Eye (tissue), 1 donor: ENCODE data around the gene MINPP1.

Experiments used
- DNase-seq: peaks from one replicate; pipeline ENCODE4 v3.0.0-alpha.2; 2015

The MINPP1 gene

GRCh38 chr10:87524296-87524695, 19.6 kb downstream of the MINPP1 start:
- no peak for DNase-seq

- no peak for DNase-seq
These were observed 27.4 kb downstream of the MINPP1 start for GRCh38 chr10:87531908-87532622.

GRCh38 chr10:87532696-87533095, 28.0 kb downstream of the MINPP1 start:
- no peak for DNase-seq

GRCh38 chr10:87534173-87534858, 29.6 kb downstream of the MINPP1 start:
- DNase-seq = no peak

- peak; percentile 9 for DNase-seq
These were observed 33.7 kb downstream of the MINPP1 start for GRCh38 chr10:87538092-87539015.

DNA sequence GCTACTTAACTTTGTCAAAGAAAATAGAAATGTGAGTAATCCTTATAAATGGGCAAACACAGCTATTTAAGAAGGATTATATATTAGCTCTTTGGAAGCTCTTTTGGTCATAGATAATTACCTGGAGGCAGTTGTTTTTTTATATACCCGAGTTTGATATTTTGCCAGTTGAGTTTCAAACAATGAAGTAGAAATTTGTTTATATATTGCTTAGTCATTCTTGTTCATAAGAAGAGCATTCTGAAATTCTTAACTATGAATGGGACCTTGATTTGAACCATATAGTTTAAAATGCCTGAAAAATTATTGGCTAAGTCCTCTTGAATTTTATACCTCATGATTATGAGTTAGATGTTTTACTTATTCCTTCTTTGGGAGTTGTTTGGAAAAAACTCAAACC, 36.4 kb downstream of the MINPP1 start:
- DNase-seq = no peak

DNA sequence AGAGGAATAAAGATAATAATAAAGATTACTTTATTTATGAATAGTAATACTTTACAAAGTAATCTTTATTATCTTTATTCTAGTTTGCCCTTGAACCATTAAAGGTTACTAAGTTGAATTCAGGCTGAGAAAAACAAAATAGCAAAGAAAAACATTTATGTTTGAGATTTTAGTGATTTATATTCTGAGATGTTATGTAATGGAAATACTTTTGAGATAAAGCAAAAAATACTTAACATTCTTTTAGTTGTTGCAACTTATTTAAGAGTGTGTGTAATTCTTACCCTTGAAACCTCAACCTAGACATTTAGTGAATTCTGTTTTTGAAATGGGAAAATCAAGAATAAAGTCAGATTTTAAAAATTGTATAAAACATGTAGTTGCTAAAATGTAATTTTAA, 40.0 kb downstream of the MINPP1 start:
- DNase-seq = no peak

GRCh38 chr10:87545783-87546182, 41.1 kb downstream of the MINPP1 start:
- no peak for DNase-seq

GRCh38 chr10:87546210-87546609, 41.5 kb downstream of the MINPP1 start:
- DNase-seq = no peak

DNA sequence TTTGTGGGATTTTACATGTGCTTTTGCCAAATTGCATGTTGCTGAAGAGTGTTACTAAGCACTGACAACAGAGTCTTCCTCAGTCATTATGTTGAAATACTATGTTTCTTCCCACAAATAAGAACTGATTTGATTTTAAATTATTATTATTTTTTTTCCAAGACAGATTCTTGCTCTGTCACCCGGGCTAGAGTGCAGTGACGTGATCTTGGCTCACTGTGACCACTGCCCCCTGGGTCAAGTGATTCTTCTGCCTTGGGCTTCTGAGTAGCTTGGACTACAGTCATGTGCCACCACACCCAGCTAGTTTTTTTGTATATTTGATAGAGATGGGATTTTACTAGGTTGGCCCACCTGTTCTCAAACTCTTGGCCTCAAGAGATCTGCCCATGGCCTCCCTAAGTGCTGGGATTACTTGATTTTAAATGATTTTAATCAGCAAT, 42.3 kb downstream of the MINPP1 start:
- no peak for DNase-seq

DNA sequence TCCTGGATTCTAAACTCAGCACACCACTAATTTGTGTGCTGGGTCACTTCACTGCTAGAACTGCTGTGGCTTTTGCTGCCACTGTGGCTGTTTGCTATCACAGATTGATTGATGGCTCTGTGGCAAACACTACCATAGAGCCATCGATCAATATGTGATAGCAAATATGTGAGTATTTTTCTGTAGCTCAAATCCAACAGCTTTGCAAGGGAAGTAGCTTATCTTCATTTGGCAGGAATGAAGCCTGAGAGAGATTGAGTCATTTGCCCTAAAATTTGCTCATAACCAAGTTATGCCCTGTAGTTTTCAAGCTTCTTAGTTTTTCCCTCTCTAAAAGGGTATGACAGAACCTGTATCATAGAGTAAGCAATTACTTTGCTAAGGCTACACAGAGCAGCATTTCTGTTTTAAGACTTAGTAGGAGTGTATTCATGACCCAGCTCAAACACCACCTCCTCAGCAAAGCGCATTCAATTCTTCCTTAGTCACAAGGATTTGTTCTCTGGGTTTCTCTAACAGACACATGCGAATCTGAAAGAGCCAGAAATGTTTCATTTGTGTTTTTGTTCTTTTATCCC, 43.1 kb downstream of the MINPP1 start:
- no peak for DNase-seq

GRCh38 chr10:87550741-87551140, 46.0 kb downstream of the MINPP1 start:
- no peak for DNase-seq

DNA sequence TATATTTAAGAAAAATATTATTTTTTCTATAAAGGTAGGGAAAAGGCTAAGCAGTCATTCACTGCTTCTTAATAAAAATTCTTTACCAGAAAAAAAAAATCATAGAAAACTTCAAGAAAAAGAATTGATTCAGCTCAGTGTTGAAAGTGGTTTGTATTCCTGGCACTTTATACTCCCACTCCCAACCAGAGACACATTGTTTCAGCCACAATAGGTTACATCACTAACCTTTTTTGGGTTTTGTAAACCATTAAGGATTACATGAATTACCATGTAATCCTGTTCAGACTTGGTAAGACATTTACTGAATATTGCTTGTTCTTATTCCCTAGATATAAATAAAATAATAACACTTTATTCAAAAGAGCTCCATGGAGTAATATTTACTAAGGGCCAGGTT, 46.6 kb downstream of the MINPP1 start:
- no peak for DNase-seq

- DNase-seq = no peak
These were observed 47.7 kb downstream of the MINPP1 start for GRCh38 chr10:87552248-87552929.

DNA sequence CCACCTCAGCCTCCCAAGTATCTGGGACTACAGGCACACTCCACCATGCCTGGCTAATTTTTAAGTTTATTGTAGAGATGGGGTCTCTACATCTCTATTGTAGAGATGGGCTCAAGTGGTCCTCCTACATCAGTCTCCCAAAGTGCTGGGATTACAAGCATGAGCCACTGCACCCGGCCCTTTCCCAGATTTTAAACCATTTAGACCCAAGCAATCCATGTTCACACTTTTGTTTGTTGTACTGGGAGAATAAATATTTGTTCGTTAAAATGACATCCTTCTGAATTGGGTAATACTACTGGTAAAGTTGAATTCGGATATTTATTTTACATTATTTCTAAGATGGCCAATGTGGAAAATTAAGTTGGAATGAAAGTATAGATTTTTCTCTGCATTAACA, 52.7 kb downstream of the MINPP1 start:
- no peak for DNase-seq

DNA sequence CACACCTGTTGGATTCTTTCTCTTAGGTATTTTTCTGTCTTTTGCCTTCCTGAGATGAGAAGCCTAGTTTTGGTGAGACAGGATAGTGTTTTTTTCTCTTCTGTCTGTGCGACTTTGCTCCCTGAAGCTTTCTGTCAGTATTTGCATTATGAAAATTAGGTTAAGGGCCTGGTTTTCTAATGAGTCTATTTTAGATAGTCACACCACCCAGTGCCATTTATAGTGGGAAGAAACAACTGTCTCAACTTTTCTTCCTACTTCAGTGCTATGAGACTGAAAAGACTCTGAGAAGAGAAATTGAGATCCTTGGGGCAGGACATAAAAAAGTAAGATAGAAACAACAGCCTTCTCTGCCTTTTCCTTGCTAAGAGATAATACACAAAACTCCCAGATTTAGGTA, 53.6 kb downstream of the MINPP1 start:
- no peak for DNase-seq

- DNase-seq = no peak
These were observed 54.7 kb downstream of the MINPP1 start for GRCh38 chr10:87559392-87559791.

GRCh38 chr10:87560495-87561129, 55.9 kb downstream of the MINPP1 start:
- no peak for DNase-seq

GRCh38 chr10:87562750-87563149, 58.1 kb downstream of the MINPP1 start:
- DNase-seq = no peak

- no peak for DNase-seq
These were observed 60.3 kb downstream of the MINPP1 start for GRCh38 chr10:87565010-87565409.

- no peak for DNase-seq
These were observed 71.2 kb downstream of the MINPP1 start for GRCh38 chr10:87575851-87576250.
